ENCODE data around the gene ITPR1.

Gene ITPR1

DNA sequence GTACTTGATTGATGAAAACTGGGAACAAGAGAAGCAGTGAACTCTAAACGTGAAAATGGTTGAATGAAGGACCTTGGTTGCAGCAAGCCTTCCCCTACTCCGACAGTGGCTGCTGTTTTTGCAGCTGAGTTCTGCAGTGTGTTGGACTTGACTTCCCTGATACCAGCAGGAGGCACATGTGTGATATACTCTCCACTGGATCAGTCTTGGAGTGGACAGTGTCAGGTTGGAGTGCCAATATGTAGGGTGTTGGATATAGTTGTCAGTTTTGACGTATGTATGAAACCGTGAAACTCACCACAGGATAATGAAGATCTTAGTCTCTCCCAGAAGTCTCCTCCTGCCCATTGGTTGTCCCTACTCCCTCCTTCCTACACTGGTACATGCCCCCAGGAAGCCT, 106.5 kb downstream of the ITPR1 start:
- DNase-seq = no peak

- no peak for DNase-seq
Observed at GRCh38 chr3:4600493-4600892, 107.3 kb downstream of the ITPR1 start.

DNA sequence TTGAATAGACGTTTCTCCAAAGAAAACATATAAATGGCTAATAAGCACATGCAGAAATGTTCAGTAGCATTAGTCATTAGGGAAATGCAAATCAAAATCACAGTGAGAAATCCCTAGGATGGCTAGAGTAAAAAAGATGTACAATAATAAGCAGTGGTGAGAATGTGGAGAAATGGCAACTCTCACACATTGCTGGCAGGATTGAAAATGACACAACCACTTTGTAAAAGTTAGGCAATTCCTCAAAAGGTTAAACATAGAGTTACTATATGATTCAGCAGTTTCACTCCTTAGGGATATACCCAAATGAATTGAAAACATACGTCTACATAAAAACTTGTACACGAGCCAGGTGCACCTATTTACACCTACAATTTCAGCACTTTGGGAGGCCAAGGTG, 108.7 kb downstream of the ITPR1 start:
- DNase-seq = no peak

- no peak for DNase-seq
Observed at GRCh38 chr3:4604693-4605092, 111.5 kb downstream of the ITPR1 start.

DNA sequence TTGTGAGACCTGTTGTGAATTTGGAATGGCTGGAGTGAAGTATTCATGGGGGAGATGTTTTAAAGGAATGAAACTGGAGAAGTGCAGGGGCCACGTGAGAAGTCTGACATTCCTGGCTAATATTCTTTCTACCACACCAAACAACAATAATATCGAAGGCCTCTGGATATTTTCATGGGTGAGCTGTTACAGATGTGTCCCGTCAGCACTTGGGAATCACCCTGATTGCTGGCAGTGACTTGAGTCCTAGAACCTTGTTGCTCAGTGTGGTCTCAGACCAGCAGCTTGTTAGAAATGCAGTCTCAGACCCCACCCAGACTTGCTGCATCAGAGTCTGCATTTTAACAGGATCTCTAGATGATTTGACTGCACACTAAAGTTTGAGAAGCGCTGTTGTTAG, 113.8 kb downstream of the ITPR1 start:
- DNase-seq = no peak

GRCh38 chr3:4613366-4613765, 120.2 kb downstream of the ITPR1 start:
- DNase-seq = no peak

GRCh38 chr3:4614070-4614469, 120.9 kb downstream of the ITPR1 start:
- DNase-seq = no peak

- DNase-seq = no peak
Observed at GRCh38 chr3:4614927-4615326, 121.8 kb downstream of the ITPR1 start.

GRCh38 chr3:4615750-4616149, 122.6 kb downstream of the ITPR1 start:
- DNase-seq = no peak

DNA sequence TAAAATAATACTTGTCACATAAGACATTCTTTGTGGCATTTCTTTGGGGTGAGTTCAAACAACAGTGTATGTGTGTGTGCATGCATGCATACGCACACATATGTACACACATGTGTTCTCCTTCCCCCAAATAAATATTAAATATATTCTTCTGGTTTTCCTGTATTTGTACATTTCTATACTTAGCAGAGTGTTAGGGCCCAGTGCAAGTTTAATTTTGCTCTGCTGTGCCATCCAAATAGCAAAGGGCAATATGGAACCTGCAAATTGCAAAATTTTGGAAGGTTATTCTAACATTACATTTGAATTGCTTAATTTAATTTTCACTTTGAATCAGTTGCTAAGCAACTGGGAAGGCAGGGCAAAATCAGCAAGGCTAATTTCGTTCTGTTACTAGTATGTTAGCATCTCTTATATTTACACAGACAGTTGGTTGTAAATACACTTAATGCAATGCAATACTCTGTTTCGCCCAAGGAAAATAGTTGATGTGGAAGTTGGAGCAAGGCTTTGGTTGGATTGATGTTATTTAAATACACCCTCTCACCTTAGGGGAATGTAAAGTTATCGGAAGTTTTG, 130.4 kb downstream of the ITPR1 start:
- DNase-seq = no peak

DNA sequence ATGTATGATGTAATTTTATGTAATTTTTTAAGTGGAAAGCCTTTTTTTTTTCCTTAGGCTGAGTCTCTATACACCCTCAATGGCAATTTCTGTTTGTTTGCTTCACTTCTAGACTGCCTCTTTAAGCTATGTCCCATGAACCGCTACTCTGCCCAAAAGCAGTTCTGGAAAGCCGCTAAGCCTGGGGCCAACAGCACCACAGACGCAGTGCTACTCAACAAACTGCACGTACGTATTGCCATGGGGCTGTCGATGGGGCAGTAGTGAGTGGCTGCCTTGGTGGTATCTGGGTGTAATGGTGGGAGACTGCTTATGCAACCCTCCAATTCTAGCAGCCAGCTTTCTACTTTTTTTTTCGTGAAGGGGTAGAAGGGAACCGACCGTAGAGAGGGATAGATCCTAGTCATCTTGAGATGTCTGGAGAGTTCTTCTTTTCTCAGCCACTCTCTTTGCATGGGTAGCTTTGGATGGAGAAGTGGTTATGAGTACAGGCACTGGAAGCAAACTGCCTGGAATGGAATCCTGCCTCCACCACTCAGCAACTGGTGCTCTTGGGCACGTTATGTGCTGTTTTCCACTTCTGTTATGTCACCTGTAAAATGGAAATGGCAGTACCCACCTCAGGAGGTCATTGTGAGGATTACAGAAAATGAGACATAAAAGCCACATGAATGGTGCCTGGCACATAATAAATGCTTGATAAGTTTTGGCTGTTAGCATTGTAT, 134.7 kb downstream of the ITPR1 start:
- no peak for DNase-seq

DNA sequence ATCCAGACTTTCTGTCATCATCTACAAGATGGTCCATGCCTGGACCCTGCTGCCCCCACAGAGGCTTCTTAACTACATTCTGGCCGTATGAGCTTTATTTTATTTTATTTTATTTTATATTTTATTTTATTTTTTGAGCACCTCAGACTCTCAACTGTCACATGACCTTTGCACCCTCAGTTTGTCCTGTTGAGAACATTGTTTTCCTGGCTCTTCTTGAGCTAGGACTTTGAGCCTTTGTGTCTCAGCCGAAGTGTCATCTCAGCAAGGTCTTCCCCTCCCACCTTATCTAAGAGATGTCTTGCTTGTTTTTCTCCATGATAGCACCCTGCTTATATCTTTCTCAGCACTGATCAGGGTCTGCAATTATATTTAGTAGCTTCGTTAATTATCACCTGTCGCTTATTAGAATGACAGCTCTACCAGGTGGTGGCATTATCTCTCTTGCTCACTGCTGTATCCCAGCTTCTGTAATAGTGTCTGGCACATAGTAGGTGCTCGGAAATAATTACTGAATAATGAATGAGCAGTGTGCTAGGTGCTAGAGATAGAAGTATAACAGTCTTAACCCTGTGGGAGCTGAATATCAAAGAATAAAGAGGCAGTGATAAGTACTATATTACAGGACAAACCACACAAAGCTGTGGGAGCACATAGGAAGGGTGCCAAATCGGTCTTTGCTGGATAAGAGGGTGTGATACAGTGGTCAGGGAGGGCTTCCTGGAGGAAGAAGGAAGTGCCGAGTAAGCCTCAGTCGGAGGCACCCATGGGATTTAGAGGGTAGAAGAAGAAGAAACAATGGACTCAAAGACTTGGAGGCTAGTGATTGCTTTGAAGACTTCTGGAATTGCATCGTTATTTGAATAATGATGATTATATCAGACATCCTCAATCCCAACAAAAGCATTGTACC, 136.2 kb downstream of the ITPR1 start:
- no peak for DNase-seq

- DNase-seq = peak; percentile 88
Observed at GRCh38 chr3:4633078-4634004, 140.2 kb downstream of the ITPR1 start.

DNA sequence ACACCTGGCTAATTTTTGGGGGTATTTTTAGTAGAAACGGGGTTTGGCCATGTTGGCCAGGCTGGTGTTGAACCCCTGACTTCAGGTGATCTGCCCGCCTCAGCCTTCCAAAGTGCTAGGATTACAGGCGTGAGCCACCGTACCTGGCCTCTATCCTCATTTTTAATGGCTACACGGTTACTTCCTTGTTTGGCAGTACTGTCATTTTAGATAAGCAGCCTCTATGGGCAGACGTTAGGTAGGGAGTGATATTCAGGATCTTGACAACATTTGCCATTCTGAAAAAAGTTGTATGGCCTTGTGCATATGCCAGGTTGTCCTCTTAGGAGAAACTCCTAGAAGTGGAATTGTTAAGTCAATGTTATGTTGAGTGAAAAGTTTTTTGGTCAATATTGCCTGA, 141.7 kb downstream of the ITPR1 start:
- no peak for DNase-seq

GRCh38 chr3:4637265-4637664, 144.1 kb downstream of the ITPR1 start:
- no peak for DNase-seq

DNA sequence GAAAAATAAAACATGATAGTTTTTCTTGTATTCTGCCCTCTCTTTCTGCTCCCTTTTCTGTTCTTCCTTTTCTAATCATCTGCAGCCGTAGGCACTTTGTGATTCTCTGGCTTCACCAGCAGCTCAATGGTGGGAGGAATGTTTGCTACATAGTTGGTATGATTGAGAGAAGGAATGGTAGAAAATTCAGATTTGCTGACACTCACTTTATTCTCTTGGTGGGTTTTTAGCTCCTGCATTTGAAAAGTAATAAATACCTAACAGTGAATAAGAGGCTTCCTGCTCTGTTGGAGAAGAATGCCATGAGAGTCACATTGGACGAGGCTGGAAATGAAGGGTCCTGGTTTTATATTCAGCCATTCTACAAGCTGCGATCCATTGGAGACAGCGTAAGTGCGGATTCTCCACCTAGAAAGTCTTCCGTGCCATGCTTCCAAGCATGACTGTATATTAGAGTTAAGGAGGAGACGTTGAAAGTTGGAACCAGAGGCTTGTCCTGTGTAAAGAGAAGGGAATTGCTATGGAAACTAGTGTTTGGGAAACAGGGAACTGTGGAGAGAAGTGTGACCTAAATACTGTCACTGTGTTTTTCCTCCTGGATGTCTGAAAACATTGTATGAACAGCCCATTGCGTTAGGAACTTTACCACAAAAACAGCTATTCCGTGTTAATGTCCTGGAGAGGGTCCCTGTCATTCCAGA, 148.9 kb downstream of the ITPR1 start:
- no peak for DNase-seq

GRCh38 chr3:4642611-4643010, 149.5 kb downstream of the ITPR1 start:
- DNase-seq = no peak

DNA sequence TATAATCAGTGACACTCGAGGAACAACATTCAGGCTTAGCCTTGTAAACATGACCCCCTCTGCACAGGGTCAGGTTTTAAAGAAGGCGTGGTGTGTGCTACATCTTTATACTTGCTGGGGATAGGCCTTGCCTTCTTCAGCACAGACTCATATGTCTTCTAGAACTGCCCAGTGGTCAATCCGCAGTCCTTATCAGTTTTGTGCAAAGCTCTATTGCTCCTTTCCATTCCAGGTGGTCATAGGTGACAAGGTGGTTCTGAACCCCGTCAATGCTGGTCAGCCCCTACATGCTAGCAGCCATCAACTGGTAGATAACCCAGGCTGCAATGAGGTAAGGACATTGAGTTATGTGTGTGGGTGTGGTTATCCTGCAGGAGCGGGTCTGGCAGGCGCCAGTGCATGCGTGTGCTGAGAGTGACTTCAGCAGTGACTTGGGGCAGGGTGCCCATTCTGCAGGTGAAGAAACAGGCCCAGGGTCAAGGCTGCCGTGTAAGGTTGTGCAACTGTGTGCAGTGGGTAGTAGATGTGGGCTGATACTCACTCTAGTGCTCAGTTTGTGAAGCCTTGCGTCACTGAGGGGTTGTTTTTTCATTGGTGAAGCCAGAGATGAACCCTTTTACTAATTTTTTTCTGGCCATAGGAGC, 150.9 kb downstream of the ITPR1 start:
- DNase-seq = no peak

GRCh38 chr3:4644951-4645350, 151.8 kb downstream of the ITPR1 start:
- no peak for DNase-seq

GRCh38 chr3:4645468-4645867, 152.3 kb downstream of the ITPR1 start:
- no peak for DNase-seq

DNA sequence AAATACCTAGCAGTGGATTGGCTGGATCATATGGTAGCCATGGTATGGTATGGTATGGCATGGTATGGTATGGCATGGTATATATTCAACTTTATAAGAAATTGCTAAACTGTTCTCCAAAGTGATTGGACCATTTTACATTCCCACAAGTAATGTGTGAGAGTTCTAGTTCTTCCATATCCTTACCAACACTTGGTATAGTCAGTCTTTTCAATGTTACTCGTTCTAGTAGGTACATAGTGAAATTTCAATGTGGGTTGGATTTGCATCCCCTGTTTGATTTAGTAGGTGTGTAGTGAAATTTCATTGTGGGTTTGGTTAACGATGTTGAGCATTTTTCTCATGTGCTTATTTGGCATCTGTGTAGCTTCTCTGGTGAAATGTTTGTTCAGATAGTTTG, 154.3 kb downstream of the ITPR1 start:
- no peak for DNase-seq
